GM13976 (cell line): Measurements from ENCODE around the gene RETN.

Source experiments
- DNase-seq: peaks from one replicate; pipeline ENCODE4 v3.0.0; 2012; ENCODE audit warnings: low spot score
- CTCF ChIP-seq: IDR thresholded peaks from 2 replicates; pipeline ENCODE4 v1.5.1; 2012; ENCODE audit warnings: borderline replicate concordance, mild to moderate bottlenecking; ENCODE audit not compliant: insufficient read depth; ENCODE audit errors: extremely low read depth, missing control alignments, control extremely low read depth
- in situ Hi-C: fragments of 300-500 bp; cut with MboI; formaldehyde crosslinking; loops from one replicate; pipeline ENCODE4 v1.12.0; 2022; ENCODE audit warnings: low sequenced_read_pairs, mixed read lengths, inconsistent platforms; ENCODE audit not compliant: unreplicated experiment

The RETN gene

GRCh38 chr19:7661744-7662538 is 6.9 kb upstream of the RETN start:
- TF ChIP-seq CTCF, result no peak
- in situ Hi-C loops, result loop anchor here (25.0 kb wide), 1 partner anchor 300 kb away; no protein-coding TSS in a partner anchor
- DNase-seq, result no peak

- no peak for DNase-seq
- no peak for TF ChIP-seq CTCF
- in situ Hi-C loops, result loop anchor here (25.0 kb wide), 1 partner anchor 300 kb away; no protein-coding TSS in a partner anchor
Observed at GRCh38 chr19:7662657-7663056, 6.2 kb upstream of the RETN start.

- TF ChIP-seq CTCF, result no peak
- in situ Hi-C loops, result loop anchor here (25.0 kb wide), 1 partner anchor 301 kb away; no protein-coding TSS in a partner anchor
- no peak for DNase-seq
Observed at GRCh38 chr19:7663706-7664105, 5.1 kb upstream of the RETN start.

GRCh38 chr19:7665076-7665475 is 3.8 kb upstream of the RETN start:
- no peak for TF ChIP-seq CTCF
- in situ Hi-C loops, result loop anchor here (25.0 kb wide), 1 partner anchor 303 kb away; no protein-coding TSS in a partner anchor
- DNase-seq, result no peak

GRCh38 chr19:7669641-7670040 is 792 bp downstream of the RETN start:
- no peak for DNase-seq
- in situ Hi-C loops, result loop anchor here (25.0 kb wide), 1 partner anchor 307 kb away; no protein-coding TSS in a partner anchor
- no peak for TF ChIP-seq CTCF

GRCh38 chr19:7670150-7670783 is 1.4 kb downstream of the RETN start:
- no peak for DNase-seq
- in situ Hi-C loops, result loop anchor here (25.0 kb wide), 1 partner anchor 308 kb away; no protein-coding TSS in a partner anchor
- TF ChIP-seq CTCF, result no peak
